Activated CD4-positive, alpha-beta T cell treated with anti-CD3 and anti-CD28 coated beads, Interleukin-2, amount 50 U/mL, for 48 hours (primary cell): ENCODE measurements around the gene TRIM54.
"Not testable (repeated sequence)": the region's sequence is repeated elsewhere in the genome, so short reads cannot be mapped to it uniquely, and the experiment has no call there.

Experiments used
- DNase-seq, 2 experiments: peaks; one replicate each; pipeline ENCODE4 v3.0.0-alpha.2; 2020

TRIM54 gene

DNA sequence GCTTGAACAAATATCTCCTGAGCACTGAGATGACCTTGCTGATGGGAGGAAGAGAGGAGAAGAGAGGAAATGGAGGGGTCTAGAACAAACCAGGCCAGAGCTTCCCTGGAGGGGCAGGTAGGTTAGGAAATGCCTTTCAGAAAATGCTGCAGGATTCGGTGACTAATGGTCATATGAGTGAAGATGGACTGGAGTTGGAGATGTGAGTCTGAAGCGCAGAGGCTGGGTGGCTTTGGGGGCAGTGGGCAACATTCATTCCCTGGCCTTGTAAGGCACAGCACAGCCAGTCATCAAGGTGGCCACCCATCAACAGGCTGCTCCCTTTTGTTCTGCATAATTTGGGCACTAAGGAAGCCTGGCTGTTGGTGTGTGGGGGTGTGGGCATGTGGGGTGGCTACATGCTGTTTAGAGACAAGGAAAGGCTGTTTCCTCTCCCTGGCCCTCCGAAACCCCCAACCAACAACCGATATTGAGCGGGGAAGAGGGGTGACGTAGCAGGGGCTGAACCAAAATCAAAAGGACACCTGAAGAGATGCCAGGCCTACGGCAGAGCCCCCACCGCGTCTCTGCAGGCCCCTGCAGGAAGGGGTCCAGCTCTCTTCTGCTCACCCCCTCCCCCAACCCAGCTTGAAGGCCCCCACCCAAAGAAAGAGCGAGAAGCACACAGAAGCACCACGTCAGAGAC, 20.8 kb upstream of the TRIM54 start:
- DNase-seq, result no peak

DNA sequence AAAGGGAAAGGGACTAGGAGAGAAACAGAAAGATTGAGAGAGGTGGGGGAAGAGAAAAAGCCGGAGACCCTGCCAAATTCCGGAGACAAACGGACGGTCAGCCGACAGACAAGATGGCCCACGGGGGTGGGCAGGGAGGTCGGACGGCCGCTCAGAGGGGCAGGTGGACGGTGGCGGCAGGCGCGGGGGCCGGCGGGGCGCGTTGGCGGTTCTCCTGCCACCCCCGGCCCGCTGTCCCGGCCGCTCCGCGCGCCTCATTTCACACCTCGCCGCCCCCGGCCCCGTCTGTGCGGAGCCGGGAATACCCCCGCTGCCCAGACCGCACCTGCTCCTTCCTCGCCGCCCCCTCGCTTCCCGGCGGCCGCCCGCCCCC, 20.3 kb upstream of the TRIM54 start:
- DNase-seq, result no peak

GRCh38 chr2:27262379-27263286, 19.6 kb upstream of the TRIM54 start, which contains the start of gene SLC30A3:
SLC30A3 (minus strand) TSS chr2:27263047; CDS start chr2:27262906, 141 bp downstream.
- peak; percentile 79 to 82 for DNase-seq

- DNase-seq, result no peak
Measured at GRCh38 chr2:27263287-27264252, 18.7 kb upstream of the TRIM54 start.

GRCh38 chr2:27264253-27264752, 17.9 kb upstream of the TRIM54 start:
- DNase-seq, result peak in 1 of 2 experiments; percentile 24

GRCh38 chr2:27264753-27265535, 17.3 kb upstream of the TRIM54 start:
- DNase-seq, result peak; percentile 68 to 77

DNA sequence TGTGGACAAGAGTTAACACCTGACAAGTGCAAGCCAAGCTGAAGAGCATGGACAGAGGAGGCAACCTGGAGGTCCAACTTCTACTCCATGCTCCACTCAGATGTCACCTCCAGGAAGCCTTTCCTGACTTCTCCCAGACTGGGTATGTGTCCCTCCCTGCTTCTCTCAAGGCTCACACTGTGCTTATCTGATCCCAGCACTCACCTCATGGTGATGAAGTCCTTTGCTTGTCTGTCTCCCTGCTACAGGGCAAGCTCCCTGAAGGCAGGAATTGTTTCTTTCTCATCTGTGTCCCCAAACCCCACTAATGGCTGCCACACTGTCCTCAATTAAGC, 16.7 kb upstream of the TRIM54 start:
- no peak for DNase-seq

DNA sequence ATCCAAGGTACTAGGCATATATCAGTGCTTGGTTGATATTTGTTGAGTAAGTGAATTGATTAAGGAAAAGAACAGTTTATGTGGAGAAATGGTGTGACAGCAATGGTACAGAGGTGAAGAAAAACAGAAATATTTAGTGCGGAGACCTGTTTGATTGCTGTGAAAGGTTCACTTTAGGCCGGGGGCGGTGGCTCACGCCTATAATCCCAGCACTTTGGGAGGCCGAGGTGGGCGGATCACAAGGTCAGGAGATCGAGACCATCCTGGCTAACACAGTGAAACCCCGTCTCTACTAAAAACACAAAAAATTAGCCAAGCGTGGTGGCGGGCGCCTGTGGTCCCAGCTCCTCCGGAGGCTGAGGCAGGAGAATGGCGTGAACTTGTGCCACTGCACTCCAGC, 13.9 kb upstream of the TRIM54 start:
- DNase-seq, result not testable (repeated sequence)

- no peak for DNase-seq
Measured at GRCh38 chr2:27270131-27270530, 12.1 kb upstream of the TRIM54 start.

DNA sequence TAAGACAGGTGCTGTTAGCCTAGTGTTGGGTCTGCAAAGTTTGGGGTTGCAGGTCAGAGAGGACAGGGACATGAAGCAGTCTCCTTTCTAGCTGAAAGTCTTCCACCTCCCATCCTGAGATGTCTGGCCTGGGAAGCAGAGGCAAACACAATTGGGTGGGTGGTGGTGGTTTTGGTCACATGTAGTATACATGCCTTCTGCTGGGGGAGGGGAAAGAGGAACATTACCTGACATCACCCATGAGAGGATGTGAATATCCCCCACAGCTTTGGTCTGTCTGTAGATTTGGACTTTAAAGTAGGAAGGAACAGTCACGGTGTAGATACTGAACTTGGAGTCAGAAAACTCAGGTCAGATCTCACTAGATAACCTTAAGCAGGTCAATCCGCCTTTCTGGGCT, 11.6 kb upstream of the TRIM54 start:
- DNase-seq, result no peak

- no peak for DNase-seq
Measured at GRCh38 chr2:27271631-27272340, 10.4 kb upstream of the TRIM54 start.

DNA sequence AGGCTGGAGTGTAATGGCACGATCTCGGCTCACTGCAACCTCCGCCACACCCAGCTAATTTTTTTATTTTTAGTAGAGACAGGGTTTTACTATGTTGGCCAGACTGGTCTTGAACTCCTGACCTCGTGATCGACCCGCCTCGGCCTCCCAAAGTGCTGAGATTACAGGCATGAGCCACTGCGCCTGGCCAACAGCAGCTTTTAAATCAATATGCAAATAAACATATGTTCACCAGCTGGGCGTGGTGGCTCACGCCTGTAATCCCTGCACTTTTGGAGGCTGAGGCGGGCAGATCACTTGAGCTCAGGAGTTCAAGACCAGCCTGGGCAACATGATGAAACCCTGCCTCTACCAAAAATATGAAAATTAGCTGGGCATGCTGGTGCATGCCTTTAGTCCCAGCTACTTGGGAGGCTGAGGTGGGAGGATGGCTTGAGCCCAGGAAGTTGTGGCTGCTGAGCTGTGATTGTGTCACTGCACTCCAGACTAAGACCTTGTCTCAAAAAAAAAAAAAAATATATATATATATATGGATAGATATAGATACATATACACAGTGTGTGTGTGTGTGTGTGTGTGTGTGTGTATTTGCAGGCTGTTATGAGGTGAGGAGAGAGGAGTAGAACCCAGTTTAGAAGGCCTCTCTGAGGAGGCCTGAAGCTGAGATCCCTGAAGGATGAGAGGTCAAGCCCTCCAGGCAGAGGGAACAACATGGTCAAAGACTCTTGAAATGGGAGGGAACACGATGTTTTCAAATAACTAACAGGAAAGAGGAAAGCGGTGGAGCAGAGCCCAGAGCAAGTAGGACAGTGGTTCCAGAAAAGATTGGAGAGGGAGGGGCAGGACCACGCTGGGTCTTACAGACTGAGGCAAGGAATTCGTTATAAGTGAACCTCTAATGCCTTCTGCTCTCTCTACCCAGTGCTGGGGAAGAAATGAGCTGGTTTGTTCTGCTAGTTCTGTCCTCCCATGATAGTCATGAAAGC, 9.4 kb upstream of the TRIM54 start:
- not testable (repeated sequence) for DNase-seq

DNA sequence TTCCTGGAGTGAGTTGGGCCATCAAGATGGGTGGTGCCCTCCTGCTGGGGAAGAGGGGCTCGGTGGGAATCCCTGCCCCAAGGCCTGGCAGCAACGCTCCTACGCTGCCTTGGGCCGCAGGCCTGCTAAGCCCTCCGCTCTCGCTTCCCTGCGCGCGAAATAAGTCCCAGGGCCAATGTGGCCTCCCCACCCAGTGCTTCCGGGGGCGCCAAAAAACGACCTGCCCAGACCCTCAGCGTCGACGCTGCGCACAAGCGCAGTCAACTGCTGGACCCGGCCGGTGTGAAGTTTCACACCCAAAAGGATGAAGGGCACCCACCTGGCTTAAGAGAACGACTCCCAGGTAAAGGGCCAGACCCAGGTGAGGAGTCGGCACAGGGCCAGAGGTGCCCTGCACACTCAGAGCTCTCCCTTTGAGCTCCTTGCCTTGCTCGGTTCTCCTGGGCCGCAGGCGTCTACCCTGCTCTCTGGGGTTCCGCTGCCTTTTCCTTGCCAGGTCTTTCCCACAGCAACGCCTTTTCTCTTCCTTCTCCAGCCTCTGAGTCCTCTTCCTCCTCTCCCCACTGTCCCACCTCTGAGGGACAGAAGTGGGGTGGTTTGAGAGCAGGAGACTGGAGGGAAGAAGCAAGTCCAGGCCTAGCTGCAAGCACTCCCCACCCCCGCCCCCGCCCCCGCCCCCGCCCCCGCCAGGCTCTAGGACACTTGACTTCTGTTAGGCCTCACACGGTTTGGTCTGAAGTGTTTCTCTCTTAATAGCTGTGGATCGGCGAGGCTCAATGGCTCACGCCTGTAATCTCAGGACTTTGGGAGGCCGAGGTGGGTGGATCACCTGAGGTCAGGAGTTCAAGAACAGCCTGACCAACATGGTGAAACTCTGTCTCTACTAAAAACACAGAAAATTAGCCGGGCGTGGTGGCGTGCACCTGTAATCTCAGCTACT, 6.7 kb upstream of the TRIM54 start, which contains the start of gene DNAJC5G:
Gene DNAJC5G (plus strand): TSS at position 223 of the 940 bp plus-strand sequence. CDS start 1,296 bp downstream, outside the sequence.
- DNase-seq, result no peak

DNA sequence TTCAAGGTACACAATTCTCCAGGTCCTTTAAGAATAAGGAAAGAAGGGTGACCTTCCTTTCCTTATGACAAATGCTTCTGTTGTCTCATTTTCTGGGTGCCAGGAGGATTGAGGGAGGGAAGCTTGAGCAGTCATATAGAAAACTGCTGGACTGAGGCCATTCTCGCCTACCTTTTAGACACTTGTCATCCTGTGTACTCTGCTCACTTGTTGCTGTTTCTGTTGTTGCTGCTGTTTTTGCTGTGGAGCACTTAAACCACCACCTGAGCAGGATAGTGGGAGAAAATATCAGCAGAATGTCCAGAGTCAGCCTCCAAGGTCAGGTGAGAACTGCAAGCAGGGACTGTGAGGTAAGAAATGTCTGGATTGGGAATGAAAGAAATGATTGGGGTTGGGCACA, 4.2 kb upstream of the TRIM54 start:
- DNase-seq, result no peak

DNA sequence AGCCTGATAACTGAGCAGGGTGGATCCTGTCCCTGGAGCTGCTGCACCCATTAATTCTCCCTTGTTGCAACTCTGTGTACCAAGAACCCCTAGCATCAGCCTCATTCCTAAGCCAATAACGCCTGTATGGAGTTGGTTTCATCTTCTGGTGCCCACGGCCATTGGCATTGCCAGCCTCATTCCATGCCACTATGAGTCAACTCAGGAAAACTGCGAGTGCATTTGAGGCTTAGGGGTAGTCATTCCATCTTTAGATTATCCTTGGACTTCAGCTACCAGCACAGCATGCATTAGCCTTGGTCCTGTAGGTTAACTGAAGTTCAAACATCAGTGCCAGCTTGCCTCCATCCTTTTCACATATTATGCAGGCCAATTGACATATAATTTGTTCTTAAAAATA, 1.4 kb upstream of the TRIM54 start:
- DNase-seq, result no peak

DNA sequence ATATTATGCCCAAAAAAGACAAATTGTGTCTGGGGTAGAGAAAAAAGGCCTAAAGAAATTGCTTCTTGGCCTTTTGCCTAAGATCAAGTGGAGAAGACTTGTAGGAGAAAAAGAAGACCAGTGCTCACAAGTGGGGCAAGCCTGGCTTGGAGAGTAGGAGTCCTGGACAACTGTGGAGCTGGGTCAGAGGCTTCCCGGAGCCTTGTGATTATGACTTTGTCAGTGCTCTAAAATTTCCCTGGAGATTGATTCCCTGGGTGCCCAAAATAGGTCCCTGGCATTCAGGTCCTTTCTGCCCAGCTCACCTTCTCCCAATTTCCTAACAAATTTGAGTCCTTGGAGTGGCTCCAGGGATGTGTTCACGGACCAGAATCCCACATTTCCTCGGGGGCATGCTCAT, 787 bp upstream of the TRIM54 start:
- no peak for DNase-seq

DNA sequence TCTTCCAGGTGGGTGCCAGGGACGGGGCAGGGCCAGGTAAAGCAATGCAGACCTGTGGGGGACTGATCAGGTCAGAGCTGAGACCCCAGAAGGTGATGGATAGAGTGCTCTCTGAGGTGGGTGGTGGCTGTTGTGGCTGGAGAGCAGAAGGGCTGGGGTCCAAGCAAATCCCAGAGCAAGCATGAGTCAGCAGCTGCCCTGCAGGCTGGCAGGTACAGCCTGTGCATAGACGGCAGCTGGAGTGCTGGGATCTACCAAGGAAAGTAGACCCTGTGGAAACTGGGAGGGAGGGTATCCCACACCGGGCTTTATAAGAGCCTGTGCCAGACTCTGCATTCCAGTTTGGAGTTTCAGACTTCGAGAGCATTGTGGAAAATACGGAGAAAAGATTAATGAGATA, 663 bp downstream of the TRIM54 start:
- no peak for DNase-seq

DNA sequence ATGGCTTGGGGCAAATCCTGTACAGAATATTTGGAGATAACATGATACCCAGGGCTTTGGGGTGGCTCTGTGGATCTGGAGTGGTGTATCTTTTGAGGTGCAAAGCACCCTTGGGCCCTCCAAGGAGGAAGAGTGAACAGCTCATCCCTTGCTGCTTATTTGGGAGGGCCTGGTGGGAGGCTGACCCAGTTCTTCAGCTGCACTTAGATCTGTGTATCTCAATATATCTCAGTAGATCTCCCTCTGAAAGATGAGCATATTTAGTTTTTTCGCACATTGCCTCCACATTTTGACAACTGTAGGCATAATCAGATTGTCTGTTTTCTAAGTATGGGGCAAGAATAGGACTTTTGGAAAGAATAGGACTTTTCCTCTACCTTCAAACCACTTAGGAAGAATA, 2.8 kb downstream of the TRIM54 start:
- DNase-seq, result no peak

DNA sequence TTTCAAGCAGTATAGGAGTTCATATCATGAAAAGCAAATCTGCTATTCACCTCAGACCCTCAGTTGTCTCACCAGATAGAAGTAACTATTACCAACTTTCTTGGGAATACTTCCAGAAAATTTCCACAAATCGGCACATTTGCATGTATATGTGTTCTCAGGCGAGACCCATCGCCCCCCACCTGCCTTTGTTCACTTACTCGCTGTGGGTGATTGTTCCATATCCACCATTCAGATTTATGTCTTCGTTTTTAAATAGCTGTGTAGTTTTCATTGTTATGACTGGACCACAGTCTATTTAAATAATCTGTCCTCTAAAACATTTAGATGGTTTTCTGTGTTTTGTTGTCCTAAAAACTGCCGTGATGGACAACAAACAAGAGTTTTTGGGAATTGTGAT, 3.3 kb downstream of the TRIM54 start:
- DNase-seq, result no peak
